A673 (cell line): ENCODE measurements around the gene SGCA.

Source experiments
- EZH2 ChIP-seq: fragments of 200-600 bp; sonication (generic); IDR thresholded peaks from 2 replicates; pipeline ENCODE4 v1.6.1; 2017; ENCODE audit warnings: borderline replicate concordance, low read depth, mild to moderate bottlenecking, mixed read lengths, antibody characterized with exemption, low read length; ENCODE audit not compliant: poor library complexity, severe bottlenecking
- TF ChIP-seq, protein P1 (sequence below): fragments of 300-800, 200-600 bp; sonication (generic); conservative IDR thresholded peaks from 2 replicates; pipeline ENCODE4 v1.5.1; 2017; ENCODE audit warnings: low read depth, mild to moderate bottlenecking, antibody characterized with exemption, low read length, moderate library complexity, mixed read lengths

DNA sequence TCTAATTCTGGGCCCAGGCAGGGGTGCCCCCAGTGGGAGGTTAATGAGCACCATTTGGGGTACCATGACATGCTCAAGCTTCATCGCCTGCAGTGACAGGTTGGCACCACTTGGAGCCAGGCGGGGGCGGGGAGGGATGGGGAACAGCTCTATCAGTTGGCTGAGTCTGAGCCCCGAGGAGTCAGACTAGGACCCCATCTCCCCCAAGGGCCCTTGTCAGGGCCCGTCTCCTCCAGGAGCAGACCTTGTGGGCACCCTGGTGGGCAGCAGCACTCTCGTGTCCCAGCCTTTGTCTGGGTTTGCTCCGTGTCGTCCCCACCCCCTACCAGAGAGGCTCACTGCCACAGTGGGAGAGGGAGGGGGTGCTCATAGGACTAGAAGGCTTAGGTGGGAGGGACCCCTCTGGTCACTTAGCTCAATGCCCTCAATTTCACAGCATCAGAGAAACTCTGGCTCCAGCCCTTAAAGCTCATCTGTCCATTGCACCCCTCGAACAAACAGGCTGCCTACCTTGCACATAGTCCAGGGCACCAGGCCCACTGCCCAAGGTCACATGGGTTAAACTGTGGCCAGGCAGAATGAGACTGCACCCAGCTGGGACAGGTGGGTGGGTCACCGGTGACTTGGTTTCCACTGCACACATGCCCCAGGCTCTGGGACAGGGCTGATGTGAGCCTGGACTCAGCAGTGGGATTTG is 19.4 kb upstream of the SGCA start:
- TF ChIP-seq, protein P1, sequence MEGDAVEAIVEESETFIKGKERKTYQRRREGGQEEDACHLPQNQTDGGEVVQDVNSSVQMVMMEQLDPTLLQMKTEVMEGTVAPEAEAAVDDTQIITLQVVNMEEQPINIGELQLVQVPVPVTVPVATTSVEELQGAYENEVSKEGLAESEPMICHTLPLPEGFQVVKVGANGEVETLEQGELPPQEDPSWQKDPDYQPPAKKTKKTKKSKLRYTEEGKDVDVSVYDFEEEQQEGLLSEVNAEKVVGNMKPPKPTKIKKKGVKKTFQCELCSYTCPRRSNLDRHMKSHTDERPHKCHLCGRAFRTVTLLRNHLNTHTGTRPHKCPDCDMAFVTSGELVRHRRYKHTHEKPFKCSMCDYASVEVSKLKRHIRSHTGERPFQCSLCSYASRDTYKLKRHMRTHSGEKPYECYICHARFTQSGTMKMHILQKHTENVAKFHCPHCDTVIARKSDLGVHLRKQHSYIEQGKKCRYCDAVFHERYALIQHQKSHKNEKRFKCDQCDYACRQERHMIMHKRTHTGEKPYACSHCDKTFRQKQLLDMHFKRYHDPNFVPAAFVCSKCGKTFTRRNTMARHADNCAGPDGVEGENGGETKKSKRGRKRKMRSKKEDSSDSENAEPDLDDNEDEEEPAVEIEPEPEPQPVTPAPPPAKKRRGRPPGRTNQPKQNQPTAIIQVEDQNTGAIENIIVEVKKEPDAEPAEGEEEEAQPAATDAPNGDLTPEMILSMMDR = peak; percentile 29; the same call in 1 of the 2 replicates
- no peak for TF ChIP-seq EZH2
